K562 (cell line): ENCODE data around the gene SEPHS1. TPM values are rescaled to one million over a fixed set of nuclear protein-coding genes. Genes with fewer than 3 reads are reported as not detected.

Source experiments
- ATAC-seq: fragments of 200-7000 bp; cut with Tn5 transposase; 3 replicates; pipeline ENCODE4 v1.9.1; 2020; ENCODE audit warnings: moderate library complexity
- BruUV-seq: library from RNA; stranded (reverse); fragments of 400-500 nt; replicated peaks from 2 replicates; lab custom pipeline; 2021; lab: Mats Ljungman, UMichigan
- CTCF ChIA-PET: fragments of 300-600 bp; formaldehyde crosslinking; extraction: SDS; loops from one replicate; lab custom pipeline; 2021; ENCODE audit warnings: low intra/inter-chr PET ratio; lab: Yijun Ruan, JAX
- POLR2A ChIA-PET: fragments of 300-600, 350-650 bp; sonication (Branson Sonifier 250); formaldehyde crosslinking; extraction: SDS; loops from one replicate; lab custom pipeline; 2021; ENCODE audit warnings: antibody characterized with exemption, inconsistent platforms; lab: Yijun Ruan, JAX
- DNase-seq, 4 experiments: peaks; one replicate each; pipeline versions ENCODE4 v3.0.0 to v3.0.0-alpha.2; 2011 to 2018; ENCODE audit warnings: low spot score in 3 of 4, mixed read lengths in 3 of 4; ENCODE audit errors: extremely low read depth in 1 of 4
- FAIRE-seq: peaks from 2 replicates; lab custom pipeline; 2011; peaks lifted over from hg19 to GRCh38; lab: Jason Lieb, UNC
- H2AFZ ChIP-seq: 2 replicates; pipeline ENCODE4 v1.6.0; 2011; ENCODE audit warnings: low read depth, low read length, control low read depth, inconsistent platforms
- H3K27ac ChIP-seq: fragments of 200-600 bp; 3 replicates; pipeline ENCODE4 v1.8.0; 2011; ENCODE audit warnings: low read depth, mild to moderate bottlenecking, control low read depth, inconsistent platforms, low read length, moderate library complexity, mixed read lengths; ENCODE audit errors: extremely low read depth
- H3K27me3 ChIP-seq, 2 experiments: fragments of 300-600 bp in 1 of 2; 2 replicates in 1 of 2; 3 replicates in 1 of 2; pipeline versions ENCODE4 v1.6.0 to v1.8.0; 2011; ENCODE audit warnings: inconsistent platforms in 2 of 2, low read length in 2 of 2, mild to moderate bottlenecking in 1 of 2, mixed read lengths in 1 of 2, moderate library complexity in 1 of 2; ENCODE audit not compliant: control insufficient read depth in 2 of 2, insufficient read depth in 2 of 2
- H3K36me3 ChIP-seq: fragments of 300-600 bp; 3 replicates; pipeline ENCODE4 v1.8.0; 2011; ENCODE audit warnings: mild to moderate bottlenecking, low read length, inconsistent platforms; ENCODE audit not compliant: control insufficient read depth, insufficient read depth
- H3K4me1 ChIP-seq, 2 experiments: fragments of 200-600 bp in 1 of 2; replicated peaks in 1 of 2; 2 replicates in 1 of 2; 3 replicates in 1 of 2; pipeline versions ENCODE4 v1.5.1 to v1.8.0; 2011; ENCODE audit warnings: inconsistent platforms in 2 of 2, low read length in 2 of 2, mild to moderate bottlenecking in 1 of 2, mixed read lengths in 1 of 2, moderate library complexity in 1 of 2; ENCODE audit not compliant: control insufficient read depth in 2 of 2, insufficient read depth in 2 of 2
- H3K4me2 ChIP-seq: 2 replicates; pipeline ENCODE4 v1.6.1; 2011; ENCODE audit warnings: low read length, control low read depth, inconsistent platforms, mixed read lengths; ENCODE audit not compliant: insufficient read depth
- H3K4me3 ChIP-seq: fragments of 200-600 bp; sonication (generic), shearing (Covaris generic); 2 replicates; pipeline ENCODE4 v1.5.1; 2016; ENCODE audit warnings: control low read depth, inconsistent platforms
- H3K79me2 ChIP-seq: fragments of 200-600 bp; 3 replicates; pipeline ENCODE4 v1.8.0; 2011; ENCODE audit warnings: low read length, inconsistent platforms; ENCODE audit not compliant: control insufficient read depth, insufficient read depth
- H3K9ac ChIP-seq, 2 experiments: 2 replicates each; pipeline versions ENCODE4 v1.6.0 to v1.6.1; 2011; ENCODE audit warnings: low read depth in 2 of 2, low read length in 2 of 2, control low read depth in 1 of 2, inconsistent platforms in 1 of 2, mild to moderate bottlenecking in 1 of 2, mixed read lengths in 1 of 2; ENCODE audit not compliant: insufficient read depth in 1 of 2
- H3K9me1 ChIP-seq: one replicate; pipeline ENCODE4 v1.6.0; 2011; ENCODE audit warnings: inconsistent platforms, mild to moderate bottlenecking, low read length, moderate library complexity; ENCODE audit not compliant: control insufficient read depth, insufficient read depth
- H3K9me3 ChIP-seq: replicated peaks from 2 replicates; pipeline ENCODE4 v1.5.1; 2011; ENCODE audit warnings: low read depth, low read length, inconsistent platforms; ENCODE audit not compliant: control insufficient read depth, insufficient read depth
- H4K20me1 ChIP-seq: replicated peaks from 2 replicates; pipeline ENCODE4 v1.6.1; 2011; ENCODE audit warnings: low read length, inconsistent platforms, mixed read lengths; ENCODE audit not compliant: control insufficient read depth, insufficient read depth
- E2F3 ChIP-seq: fragments of 250-450 bp; sonication (Bioruptor Pico); IDR thresholded peaks from 2 replicates; pipeline ENCODE4 v1.4.0; 2020; ENCODE audit warnings: mild to moderate bottlenecking
- KAT8 ChIP-seq: fragments of 450-650 bp; IDR thresholded peaks from 2 replicates; pipeline ENCODE4 v1.6.1; 2016; ENCODE audit warnings: low read depth, mild to moderate bottlenecking
- PHF8 ChIP-seq: fragments of 200-600 bp; sonication (generic); IDR thresholded peaks from 2 replicates; pipeline ENCODE4 v1.6.1; 2012; ENCODE audit warnings: mixed run types, mild to moderate bottlenecking, inconsistent platforms, low read length, moderate library complexity, borderline replicate concordance
- TAF7 ChIP-seq: fragments of 450-650 bp; IDR thresholded peaks from 2 replicates; pipeline ENCODE4 v1.6.1; 2016; ENCODE audit warnings: missing genetic modification characterization, missing compliant biosample characterization
- WGBS: fragments of 100-300 bp; shearing (Covaris generic); methylation state at CpG from one replicate; pipeline ENCODE4 v1.1.6; 2016; ENCODE audit warnings: low coverage, mixed read lengths; ENCODE audit not compliant: insufficient coverage; ENCODE audit errors: missing lambda C conversion rate; 5-methylcytosine and 5-hydroxymethylcytosine counted together
- in situ Hi-C: fragments of 300-500 bp; cut with MboI; formaldehyde crosslinking; loops from 4 replicates; pipeline ENCODE4 v1.15.0; 2018; ENCODE audit warnings: inconsistent platforms, mixed read lengths
- intact Hi-C: fragments of 100-400 bp; cut with micrococcal nuclease; formaldehyde crosslinking; loops from 2 replicates; pipeline ENCODE4 v1.14.2; 2022
- polyA plus RNA-seq, 8 experiments: library from polyadenylated mRNA; depleted of rRNA in 4 of 8; stranded (reverse) in 5 of 8; unstranded in 3 of 8; fragments of >200 nt; fragmentation: Nextera tagmentation in 2 of 8; fragmentation: Illumina TruSeq in 1 of 8; extraction: Ambion mirVana in 2 of 8; extraction: Trizol in 1 of 8; gene quantifications; 2 replicates each; pipeline versions ENCODE4 v1.2.1 to v1.2.3, GENCODE V29; 2011 to 2014; ENCODE audit warnings: inconsistent platforms in 1 of 8, missing spikeins in 1 of 8
- total RNA-seq, 7 experiments: library from RNA; depleted of rRNA in 6 of 7; stranded (reverse); fragments of >200 nt in 6 of 7; fragmentation: Illumina TruSeq in 2 of 7; extraction: Trizol in 2 of 7; gene quantifications; 2 replicates each; pipeline versions ENCODE4 v1.2.1 to v1.2.3, GENCODE V29; 2011 to 2021; ENCODE audit warnings: low replicate concordance in 1 of 7
- TF ChIP-seq, protein P1 (sequence below): IDR thresholded peaks from 2 replicates; pipeline ENCODE4 v1.6.1; 2011; ENCODE audit not compliant: insufficient read length; ENCODE audit errors: extremely low read depth
- TF ChIP-seq, protein P2 (sequence below): IDR thresholded peaks from 2 replicates; pipeline ENCODE4 v1.6.1; 2016; ENCODE audit warnings: missing genetic modification characterization, missing compliant biosample characterization
- TF ChIP-seq, protein P3 (sequence below): fragments of 450-650 bp; IDR thresholded peaks from one replicate; pipeline ENCODE4 v1.6.1; 2018; ENCODE audit warnings: mild to moderate bottlenecking, moderate library complexity; ENCODE audit not compliant: partially characterized antibody
- TF ChIP-seq, protein P4 (sequence below): fragments of 450-650 bp; IDR thresholded peaks from 2 replicates; pipeline ENCODE4 v1.6.1; 2016
- TF ChIP-seq, protein P5 (sequence below): sonication (generic); formaldehyde crosslinking; IDR thresholded peaks from 2 replicates; pipeline ENCODE4 v1.8.0; 2022; ENCODE audit warnings: mild to moderate bottlenecking, missing genetic modification reagents
- TF ChIP-seq, protein P6 (sequence below): sonication (generic); formaldehyde crosslinking; IDR thresholded peaks from 2 replicates; pipeline ENCODE4 v1.9.0; 2022; ENCODE audit warnings: mild to moderate bottlenecking, missing genetic modification reagents

The SEPHS1 gene
- total and polyA plus RNA-seq, 9 of the 15 experiments (the other 6 are each of a cell fraction or from before 2014, with no cell fraction given), result 14.7 to 82.8 (median 41.8) TPM

DNA sequence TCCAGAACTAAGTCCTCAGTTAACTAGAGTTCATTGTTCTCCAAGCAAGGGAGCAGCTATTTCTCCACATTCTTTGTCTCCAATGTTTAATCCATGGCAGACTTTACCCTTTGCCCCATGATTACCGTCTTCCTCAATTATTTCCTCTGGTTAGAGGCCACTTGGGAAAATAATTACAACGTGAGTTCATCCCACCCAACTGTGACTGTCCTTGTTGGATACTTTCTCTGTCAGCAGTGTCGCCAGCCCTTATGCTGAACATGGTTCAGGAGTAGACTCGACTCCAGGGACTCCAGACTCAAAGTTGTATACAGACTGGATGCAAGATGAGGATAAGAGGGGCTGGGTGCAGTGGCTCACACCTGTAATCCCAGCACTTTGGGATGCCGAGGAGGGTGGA is 17.1 kb upstream of the SEPHS1 start:
- Histone ChIP-seq H3K9ac (no peak overlapping the region), H3K27me3 (peaks cover 3 to 26% of the 10 kb centered on the region in 2 experiments; a peak in 4 of 5 replicates), H4K20me1 (no peaks in the 10 kb centered on the region), H3K9me1 (no peaks in the 10 kb centered on the region), H3K79me2 (no peaks in the 10 kb centered on the region), H3K36me3 (no peaks in the 10 kb centered on the region), H3K4me3 (no peak overlapping the region), H3K27ac (no peak overlapping the region), H3K9me3 (no peaks in the 10 kb centered on the region), H3K4me2 (no peak overlapping the region), H2AFZ (no peak overlapping the region), H3K4me1 (no peaks in the 10 kb centered on the region; a peak in 2 of 5 replicates)
- DNase-seq (no peak), ATAC-seq (no peak), FAIRE-seq (no peak)
- in situ Hi-C loops, result no loop called here
- intact Hi-C loops, result no loop called here
- CTCF ChIA-PET, result no interaction called here
- BruUV-seq, result no TSS peak
- POLR2A ChIA-PET, result no interaction called here
- 7% methylated on average over 5 of the region's 5 CpGs for WGBS
- TF ChIP-seq, protein P1, sequence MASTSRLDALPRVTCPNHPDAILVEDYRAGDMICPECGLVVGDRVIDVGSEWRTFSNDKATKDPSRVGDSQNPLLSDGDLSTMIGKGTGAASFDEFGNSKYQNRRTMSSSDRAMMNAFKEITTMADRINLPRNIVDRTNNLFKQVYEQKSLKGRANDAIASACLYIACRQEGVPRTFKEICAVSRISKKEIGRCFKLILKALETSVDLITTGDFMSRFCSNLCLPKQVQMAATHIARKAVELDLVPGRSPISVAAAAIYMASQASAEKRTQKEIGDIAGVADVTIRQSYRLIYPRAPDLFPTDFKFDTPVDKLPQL, result no peak
- TF ChIP-seq E2F3 (no peak), KAT8 (no peak), PHF8 (no peak), TAF7 (tag) (no peak)
- TF ChIP-seq, protein P2, sequence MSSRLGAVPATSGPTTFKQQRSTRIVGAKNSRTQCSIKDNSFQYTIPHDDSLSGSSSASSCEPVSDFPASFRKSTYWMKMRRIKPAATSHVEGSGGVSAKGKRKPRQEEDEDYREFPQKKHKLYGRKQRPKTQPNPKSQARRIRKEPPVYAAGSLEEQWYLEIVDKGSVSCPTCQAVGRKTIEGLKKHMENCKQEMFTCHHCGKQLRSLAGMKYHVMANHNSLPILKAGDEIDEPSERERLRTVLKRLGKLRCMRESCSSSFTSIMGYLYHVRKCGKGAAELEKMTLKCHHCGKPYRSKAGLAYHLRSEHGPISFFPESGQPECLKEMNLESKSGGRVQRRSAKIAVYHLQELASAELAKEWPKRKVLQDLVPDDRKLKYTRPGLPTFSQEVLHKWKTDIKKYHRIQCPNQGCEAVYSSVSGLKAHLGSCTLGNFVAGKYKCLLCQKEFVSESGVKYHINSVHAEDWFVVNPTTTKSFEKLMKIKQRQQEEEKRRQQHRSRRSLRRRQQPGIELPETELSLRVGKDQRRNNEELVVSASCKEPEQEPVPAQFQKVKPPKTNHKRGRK (tag), result no peak
- TF ChIP-seq, protein P3, sequence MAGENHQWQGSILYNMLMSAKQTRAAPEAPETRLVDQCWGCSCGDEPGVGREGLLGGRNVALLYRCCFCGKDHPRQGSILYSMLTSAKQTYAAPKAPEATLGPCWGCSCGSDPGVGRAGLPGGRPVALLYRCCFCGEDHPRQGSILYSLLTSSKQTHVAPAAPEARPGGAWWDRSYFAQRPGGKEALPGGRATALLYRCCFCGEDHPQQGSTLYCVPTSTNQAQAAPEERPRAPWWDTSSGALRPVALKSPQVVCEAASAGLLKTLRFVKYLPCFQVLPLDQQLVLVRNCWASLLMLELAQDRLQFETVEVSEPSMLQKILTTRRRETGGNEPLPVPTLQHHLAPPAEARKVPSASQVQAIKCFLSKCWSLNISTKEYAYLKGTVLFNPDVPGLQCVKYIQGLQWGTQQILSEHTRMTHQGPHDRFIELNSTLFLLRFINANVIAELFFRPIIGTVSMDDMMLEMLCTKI, result no peak
- TF ChIP-seq, protein P4, sequence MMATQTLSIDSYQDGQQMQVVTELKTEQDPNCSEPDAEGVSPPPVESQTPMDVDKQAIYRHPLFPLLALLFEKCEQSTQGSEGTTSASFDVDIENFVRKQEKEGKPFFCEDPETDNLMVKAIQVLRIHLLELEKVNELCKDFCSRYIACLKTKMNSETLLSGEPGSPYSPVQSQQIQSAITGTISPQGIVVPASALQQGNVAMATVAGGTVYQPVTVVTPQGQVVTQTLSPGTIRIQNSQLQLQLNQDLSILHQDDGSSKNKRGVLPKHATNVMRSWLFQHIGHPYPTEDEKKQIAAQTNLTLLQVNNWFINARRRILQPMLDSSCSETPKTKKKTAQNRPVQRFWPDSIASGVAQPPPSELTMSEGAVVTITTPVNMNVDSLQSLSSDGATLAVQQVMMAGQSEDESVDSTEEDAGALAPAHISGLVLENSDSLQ, result no peak
- TF ChIP-seq, protein P5, sequence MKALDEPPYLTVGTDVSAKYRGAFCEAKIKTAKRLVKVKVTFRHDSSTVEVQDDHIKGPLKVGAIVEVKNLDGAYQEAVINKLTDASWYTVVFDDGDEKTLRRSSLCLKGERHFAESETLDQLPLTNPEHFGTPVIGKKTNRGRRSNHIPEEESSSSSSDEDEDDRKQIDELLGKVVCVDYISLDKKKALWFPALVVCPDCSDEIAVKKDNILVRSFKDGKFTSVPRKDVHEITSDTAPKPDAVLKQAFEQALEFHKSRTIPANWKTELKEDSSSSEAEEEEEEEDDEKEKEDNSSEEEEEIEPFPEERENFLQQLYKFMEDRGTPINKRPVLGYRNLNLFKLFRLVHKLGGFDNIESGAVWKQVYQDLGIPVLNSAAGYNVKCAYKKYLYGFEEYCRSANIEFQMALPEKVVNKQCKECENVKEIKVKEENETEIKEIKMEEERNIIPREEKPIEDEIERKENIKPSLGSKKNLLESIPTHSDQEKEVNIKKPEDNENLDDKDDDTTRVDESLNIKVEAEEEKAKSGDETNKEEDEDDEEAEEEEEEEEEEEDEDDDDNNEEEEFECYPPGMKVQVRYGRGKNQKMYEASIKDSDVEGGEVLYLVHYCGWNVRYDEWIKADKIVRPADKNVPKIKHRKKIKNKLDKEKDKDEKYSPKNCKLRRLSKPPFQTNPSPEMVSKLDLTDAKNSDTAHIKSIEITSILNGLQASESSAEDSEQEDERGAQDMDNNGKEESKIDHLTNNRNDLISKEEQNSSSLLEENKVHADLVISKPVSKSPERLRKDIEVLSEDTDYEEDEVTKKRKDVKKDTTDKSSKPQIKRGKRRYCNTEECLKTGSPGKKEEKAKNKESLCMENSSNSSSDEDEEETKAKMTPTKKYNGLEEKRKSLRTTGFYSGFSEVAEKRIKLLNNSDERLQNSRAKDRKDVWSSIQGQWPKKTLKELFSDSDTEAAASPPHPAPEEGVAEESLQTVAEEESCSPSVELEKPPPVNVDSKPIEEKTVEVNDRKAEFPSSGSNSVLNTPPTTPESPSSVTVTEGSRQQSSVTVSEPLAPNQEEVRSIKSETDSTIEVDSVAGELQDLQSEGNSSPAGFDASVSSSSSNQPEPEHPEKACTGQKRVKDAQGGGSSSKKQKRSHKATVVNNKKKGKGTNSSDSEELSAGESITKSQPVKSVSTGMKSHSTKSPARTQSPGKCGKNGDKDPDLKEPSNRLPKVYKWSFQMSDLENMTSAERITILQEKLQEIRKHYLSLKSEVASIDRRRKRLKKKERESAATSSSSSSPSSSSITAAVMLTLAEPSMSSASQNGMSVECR, result no peak
- TF ChIP-seq, protein P6, sequence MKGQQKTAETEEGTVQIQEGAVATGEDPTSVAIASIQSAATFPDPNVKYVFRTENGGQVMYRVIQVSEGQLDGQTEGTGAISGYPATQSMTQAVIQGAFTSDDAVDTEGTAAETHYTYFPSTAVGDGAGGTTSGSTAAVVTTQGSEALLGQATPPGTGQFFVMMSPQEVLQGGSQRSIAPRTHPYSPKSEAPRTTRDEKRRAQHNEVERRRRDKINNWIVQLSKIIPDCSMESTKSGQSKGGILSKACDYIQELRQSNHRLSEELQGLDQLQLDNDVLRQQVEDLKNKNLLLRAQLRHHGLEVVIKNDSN (CRISPR knock-in tag), result no peak
